ENCODE results near the gene MFRP. TPM values are rescaled to one million over a fixed set of nuclear protein-coding genes. Genes with fewer than 3 reads are reported as not detected.

The MFRP gene
- total and polyA plus RNA-seq, 11 donors: 0.04 TPM; not detected in 10

DNA sequence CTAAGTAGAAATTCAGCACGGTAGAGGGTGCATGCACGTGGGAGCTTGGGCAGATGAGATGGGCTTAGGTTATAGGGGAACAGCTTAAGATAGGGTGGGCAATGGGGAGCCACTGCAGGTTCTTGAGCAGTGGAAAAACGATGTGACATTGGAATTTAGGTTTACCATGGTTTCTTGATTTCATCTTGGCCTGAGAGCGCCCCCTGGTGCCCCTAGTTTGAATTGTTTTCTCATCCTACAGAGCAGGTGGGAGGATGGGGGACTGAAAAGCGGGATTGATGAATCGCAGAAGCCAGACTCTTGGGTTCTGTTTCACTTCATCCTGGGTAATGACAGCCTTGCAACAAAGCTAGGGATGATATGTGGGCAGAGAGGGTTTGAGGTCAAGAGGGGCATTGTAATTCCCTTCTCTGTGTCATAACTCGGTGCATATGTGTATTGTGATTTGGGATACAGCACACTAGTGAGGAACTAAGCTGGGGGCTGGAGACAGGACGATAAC, 22.9 kb downstream of the MFRP start:
- DNase-seq: peak in 4 of 5 donors; percentile 62 to 78 (median 64)
- Histone ChIP-seq H3K4me3 (no peak overlapping the region), H3K27me3 (peaks cover 0 to 11% (median 0%) of the 10 kb centered on the region in 9 donors), H3K27ac (peak overlapping the region in 5 of 12 donors; percentile 28 to 99 (median 87)), H3K36me3 (no peaks in the 10 kb centered on the region), H3K4me1 (peaks cover 0 to 53% (median 36%) of the 10 kb centered on the region in 12 donors), H3K9me3 (no peaks in the 10 kb centered on the region)
- 6 to 14% (median 11%) methylated on average over 8 of the region's 8 CpGs for WGBS, 4 donors
- intact Hi-C loops (cut with DNase I): loop anchor here in 9 of 10 donors (2.0 to 10.0 kb wide), 4 partner anchors 116 to 121 kb away; partner anchors contain the start of gene CBL (in 8 of the 9)
- peak in 1 of 4 donors; percentile 5 for ATAC-seq
- TF ChIP-seq POLR2A (IDR thresholded peaks at IDR 0.05): no peak
- peak; percentile 74 to 88 (median 82) for TF ChIP-seq CTCF (IDR thresholded peaks at IDR 0.05)

- whole genome bisulfite sequencing, 4 donors: 77 to 83% (median 80%) methylated on average over 19 to 20 of the region's 20 CpGs
- intact Hi-C loops (cut with DNase I): loop anchor here in 9 of 10 donors (2.0 to 10.0 kb wide), 4 partner anchors 116 to 121 kb away; partner anchors contain the start of gene CBL (in 8 of the 9)
- H3K9me3 ChIP-seq: no peaks in the 10 kb centered on the region
- ATAC-seq (no peak), DNase-seq (no peak)
- peaks cover 0 to 58% (median 42%) of the 10 kb centered on the region in 12 donors for H3K4me1 ChIP-seq
- no peaks in the 10 kb centered on the region for H3K36me3 ChIP-seq
- peaks cover 0 to 11% (median 0%) of the 10 kb centered on the region in 9 donors for H3K27me3 ChIP-seq
- peak overlapping the region in 10 of 12 donors; percentile 85 to 99 (median 92) for H3K27ac ChIP-seq
- no peak overlapping the region for H3K4me3 ChIP-seq
- TF ChIP-seq CTCF (IDR thresholded peaks at IDR 0.05) (no peak), POLR2A (IDR thresholded peaks at IDR 0.05) (no peak)
These were observed 23.5 kb downstream of the MFRP start for GRCh38 chr11:119322921-119323531.

GRCh38 chr11:119322360-119322739, 24.2 kb downstream of the MFRP start:
- intact Hi-C loops (cut with DNase I): loop anchor here in 9 of 10 donors (2.0 to 10.0 kb wide), 4 partner anchors 115 to 120 kb away; partner anchors contain the start of gene CBL (in 8 of the 9)
- TF ChIP-seq CTCF (IDR thresholded peaks at IDR 0.05) (peak in 4 of 12 donors; percentile 6 to 18 (median 10)), POLR2A (IDR thresholded peaks at IDR 0.05) (no peak)
- no peak for DNase-seq
- H3K9me3 ChIP-seq: no peaks in the 10 kb centered on the region
- ATAC-seq: no peak
- no peaks in the 10 kb centered on the region for H3K36me3 ChIP-seq
- peaks cover 0 to 65% (median 49%) of the 10 kb centered on the region in 12 donors for H3K4me1 ChIP-seq
- peak overlapping the region in 7 of 12 donors; percentile 40 to 68 (median 63) for H3K4me3 ChIP-seq
- H3K27me3 ChIP-seq: peaks cover 0 to 16% (median 0%) of the 10 kb centered on the region in 9 donors
- peak overlapping the region; percentile 85 to 99 (median 92) for H3K27ac ChIP-seq
- WGBS, 4 donors: 37 to 53% (median 45%) methylated on average over 6 of the region's 6 CpGs
